Kidney (tissue), 14 donors: Measurements from ENCODE around the gene SPARCL1. TPM values are rescaled to one million over a fixed set of nuclear protein-coding genes. Genes with fewer than 3 reads are reported as not detected.
"Not testable (repeated sequence)": the region's sequence is repeated elsewhere in the genome, so short reads cannot be mapped to it uniquely, and the experiment has no call there.

Experiments
- DNase-seq, 5 donors: peaks; one replicate each; pipeline ENCODE4 v3.0.0-alpha.2; 2013 to 2020
- FAIRE-seq: peaks from 2 replicates; lab custom pipeline; 2012; peaks lifted over from hg19 to GRCh38; lab: Jason Lieb, UNC
- H3K27ac ChIP-seq, 2 donors: one replicate each; pipeline ENCODE4 v1.7.0; 2013; ENCODE audit warnings: low read depth in 2 of 2, low read length in 2 of 2, inconsistent platforms in 1 of 2
- H3K27me3 ChIP-seq: one replicate; pipeline ENCODE4 v1.7.1; 2013; ENCODE audit warnings: low read length, inconsistent platforms; ENCODE audit not compliant: control insufficient read depth, insufficient read depth
- H3K36me3 ChIP-seq, 3 donors: one replicate each; pipeline versions ENCODE4 v1.7.0 to v1.7.1; 2013; ENCODE audit warnings: low read length in 3 of 3, control low read depth in 1 of 3, inconsistent platforms in 1 of 3; ENCODE audit not compliant: insufficient read depth in 3 of 3, control insufficient read depth in 2 of 3
- H3K4me1 ChIP-seq, 3 donors: one replicate each; pipeline versions ENCODE4 v1.7.0 to v1.7.1; 2013; ENCODE audit warnings: low read length in 3 of 3, inconsistent platforms in 1 of 3, low read depth in 1 of 3; ENCODE audit not compliant: control insufficient read depth in 2 of 3, insufficient read depth in 2 of 3
- H3K4me3 ChIP-seq, 3 donors: one replicate each; pipeline versions ENCODE4 v1.7.0 to v1.8.1; 2013; ENCODE audit warnings: low read length in 3 of 3, control low read depth in 1 of 3, inconsistent platforms in 1 of 3
- H3K9ac ChIP-seq, 3 donors: one replicate each; pipeline versions ENCODE4 v1.7.0 to v1.7.1; 2013; ENCODE audit warnings: low read length in 3 of 3, control low read depth in 1 of 3, inconsistent platforms in 1 of 3
- H3K9me3 ChIP-seq, 3 donors: one replicate each; pipeline versions ENCODE4 v1.7.0 to v1.7.1; 2013; ENCODE audit warnings: low read length in 3 of 3, control low read depth in 1 of 3, inconsistent platforms in 1 of 3; ENCODE audit not compliant: control insufficient read depth in 2 of 3, insufficient read depth in 1 of 3
- intact Hi-C: fragments of 100-400 bp; cut with DNase I; formaldehyde crosslinking; loops from one replicate; pipeline ENCODE4 v1.11.1; 2022
- polyA plus RNA-seq: library from polyadenylated mRNA; stranded (reverse); fragments of 350-450 nt; fragmentation: Illumina TruSeq; extraction: RNeasy Lipid Tissue Mini Kit (QIAGEN cat#74804); gene quantifications from one replicate; pipeline ENCODE4 v1.2.3, GENCODE V29; 2014; ENCODE audit warnings: low read depth, low replicate concordance; ENCODE audit not compliant: insufficient read depth
- total RNA-seq: library from RNA; stranded (reverse); fragmentation: NEBNext Ultra II Directional; extraction: Animal tissue kit (Norgen Biotek cat#: 25700); gene quantifications from one replicate; pipeline ENCODE4 v1.2.1, GENCODE V29; 2021
- TF ChIP-seq, protein P1 (sequence below): IDR thresholded peaks from 3 replicates; pipeline ENCODE4 v1.5.1; 2012; ENCODE audit warnings: mild to moderate bottlenecking, moderate library complexity, borderline replicate concordance; ENCODE audit not compliant: insufficient read depth; ENCODE audit errors: extremely low read depth
- donor health status: control.
- donor health status: control.
- donor health status: control.
- donor health status: control.
- donor health status: control.
- donor health status: DM: yes; HTN: yes; CAD: no.
- donor health status: Normal renal cell carcinoma (clear cell type).

SPARCL1 gene
- total and polyA plus RNA-seq, 2 donors from 2014 or later: 87.4 to 322 TPM

DNA sequence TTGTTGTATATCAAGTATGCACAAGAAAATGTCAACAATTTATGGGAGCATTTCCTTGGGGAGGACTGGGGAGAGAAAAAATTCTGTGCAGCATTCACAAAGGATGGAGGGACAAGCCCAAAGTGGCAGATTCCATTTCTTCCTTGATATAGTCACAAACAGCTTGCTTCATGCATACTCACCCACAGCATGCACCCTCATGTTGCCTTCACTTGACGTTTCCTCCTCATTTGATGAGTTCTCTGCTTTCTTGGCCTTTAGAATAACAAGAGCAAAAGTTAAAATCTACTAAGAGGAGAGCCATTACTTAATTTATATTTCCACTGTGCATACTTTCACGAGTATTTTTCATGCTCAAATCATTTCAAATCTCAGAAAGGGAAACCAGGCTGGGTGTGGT is 37.7 kb downstream of the SPARCL1 start:
- no peaks in the 10 kb centered on the region for H3K27me3 ChIP-seq
- no peak for DNase-seq
- peaks cover 0 to 3% (median 0%) of the 10 kb centered on the region in 3 donors for H3K4me1 ChIP-seq
- H3K9me3 ChIP-seq: no peaks in the 10 kb centered on the region
- H3K4me3 ChIP-seq: no peak overlapping the region
- TF ChIP-seq, protein P1, sequence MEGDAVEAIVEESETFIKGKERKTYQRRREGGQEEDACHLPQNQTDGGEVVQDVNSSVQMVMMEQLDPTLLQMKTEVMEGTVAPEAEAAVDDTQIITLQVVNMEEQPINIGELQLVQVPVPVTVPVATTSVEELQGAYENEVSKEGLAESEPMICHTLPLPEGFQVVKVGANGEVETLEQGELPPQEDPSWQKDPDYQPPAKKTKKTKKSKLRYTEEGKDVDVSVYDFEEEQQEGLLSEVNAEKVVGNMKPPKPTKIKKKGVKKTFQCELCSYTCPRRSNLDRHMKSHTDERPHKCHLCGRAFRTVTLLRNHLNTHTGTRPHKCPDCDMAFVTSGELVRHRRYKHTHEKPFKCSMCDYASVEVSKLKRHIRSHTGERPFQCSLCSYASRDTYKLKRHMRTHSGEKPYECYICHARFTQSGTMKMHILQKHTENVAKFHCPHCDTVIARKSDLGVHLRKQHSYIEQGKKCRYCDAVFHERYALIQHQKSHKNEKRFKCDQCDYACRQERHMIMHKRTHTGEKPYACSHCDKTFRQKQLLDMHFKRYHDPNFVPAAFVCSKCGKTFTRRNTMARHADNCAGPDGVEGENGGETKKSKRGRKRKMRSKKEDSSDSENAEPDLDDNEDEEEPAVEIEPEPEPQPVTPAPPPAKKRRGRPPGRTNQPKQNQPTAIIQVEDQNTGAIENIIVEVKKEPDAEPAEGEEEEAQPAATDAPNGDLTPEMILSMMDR: no peak
- no peak for FAIRE-seq
- H3K9ac ChIP-seq: no peak overlapping the region
- H3K36me3 ChIP-seq: peaks cover 0 to 4% (median 0%) of the 10 kb centered on the region in 3 donors
- intact Hi-C loops: no loop called here
- no peak overlapping the region for H3K27ac ChIP-seq

DNA sequence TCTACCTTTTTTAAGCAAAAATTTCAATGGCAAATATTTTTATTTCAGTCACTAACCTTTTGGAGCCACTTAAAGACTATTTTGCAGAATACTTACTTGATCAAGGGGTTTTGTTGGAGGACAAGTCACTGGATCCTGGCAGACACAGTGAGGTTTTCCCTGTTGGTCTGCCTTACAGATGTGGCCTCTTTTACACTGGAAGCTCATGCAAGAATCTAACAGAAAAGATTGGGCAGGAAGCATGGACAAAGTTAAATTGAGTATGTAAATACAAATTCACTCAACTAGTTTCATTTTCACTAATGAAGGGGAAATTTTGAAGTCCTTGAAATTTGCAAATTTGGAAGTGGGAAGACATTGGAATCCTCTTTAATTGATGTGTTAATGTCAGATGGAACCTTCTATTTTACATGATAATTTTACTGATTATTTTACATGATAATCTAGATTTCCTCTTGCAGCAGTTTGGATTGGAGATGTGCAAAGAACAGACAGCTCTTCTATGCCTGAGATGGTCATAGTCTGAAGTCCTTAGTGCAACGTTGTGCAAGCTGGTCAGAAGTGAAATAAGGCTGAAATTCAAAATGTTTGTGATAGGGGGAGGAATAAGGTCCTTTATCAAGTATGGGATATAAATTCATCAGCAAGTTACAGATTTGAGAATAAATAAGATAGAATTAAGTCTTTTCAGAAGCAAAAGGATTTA is 38.4 kb downstream of the SPARCL1 start:
- FAIRE-seq (no peak), DNase-seq (no peak)
- TF ChIP-seq, protein P1: no peak
- intact Hi-C loops: no loop called here
- no peaks in the 10 kb centered on the region for H3K9me3 ChIP-seq
- no peak overlapping the region for H3K4me3 ChIP-seq
- H3K27ac ChIP-seq: no peak overlapping the region
- peaks cover 0 to 4% (median 0%) of the 10 kb centered on the region in 3 donors for H3K36me3 ChIP-seq
- no peak overlapping the region for H3K9ac ChIP-seq
- peaks cover 0 to 3% (median 0%) of the 10 kb centered on the region in 3 donors for H3K4me1 ChIP-seq
- H3K27me3 ChIP-seq: no peaks in the 10 kb centered on the region

DNA sequence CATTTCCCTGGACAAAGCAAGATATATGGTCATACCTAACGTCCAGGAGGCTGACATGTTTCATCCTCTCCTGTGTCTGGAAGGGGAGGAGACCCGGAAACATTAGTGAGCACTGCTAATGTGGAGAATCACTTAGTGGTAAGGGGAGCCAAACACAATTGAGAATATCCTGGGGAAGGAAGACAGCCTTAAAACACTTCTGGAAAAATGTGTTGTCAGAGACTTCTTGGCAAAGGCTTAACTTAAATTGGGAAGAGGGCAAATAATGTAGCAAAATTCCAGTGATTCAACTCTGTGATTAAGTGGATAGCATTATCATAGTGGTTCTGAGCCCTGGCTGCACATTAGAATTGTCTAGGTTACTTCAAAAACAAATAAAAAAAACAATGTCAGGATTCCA is 39.5 kb downstream of the SPARCL1 start:
- no peaks in the 10 kb centered on the region for H3K27me3 ChIP-seq
- no peak overlapping the region for H3K27ac ChIP-seq
- intact Hi-C loops: no loop called here
- TF ChIP-seq, protein P1: no peak
- no peak overlapping the region for H3K4me3 ChIP-seq
- H3K36me3 ChIP-seq: peaks cover 0 to 4% (median 0%) of the 10 kb centered on the region in 3 donors
- DNase-seq: no peak
- H3K9me3 ChIP-seq: no peaks in the 10 kb centered on the region
- H3K9ac ChIP-seq: no peak overlapping the region
- FAIRE-seq: no peak
- peaks cover 0 to 3% (median 0%) of the 10 kb centered on the region in 3 donors for H3K4me1 ChIP-seq

DNA sequence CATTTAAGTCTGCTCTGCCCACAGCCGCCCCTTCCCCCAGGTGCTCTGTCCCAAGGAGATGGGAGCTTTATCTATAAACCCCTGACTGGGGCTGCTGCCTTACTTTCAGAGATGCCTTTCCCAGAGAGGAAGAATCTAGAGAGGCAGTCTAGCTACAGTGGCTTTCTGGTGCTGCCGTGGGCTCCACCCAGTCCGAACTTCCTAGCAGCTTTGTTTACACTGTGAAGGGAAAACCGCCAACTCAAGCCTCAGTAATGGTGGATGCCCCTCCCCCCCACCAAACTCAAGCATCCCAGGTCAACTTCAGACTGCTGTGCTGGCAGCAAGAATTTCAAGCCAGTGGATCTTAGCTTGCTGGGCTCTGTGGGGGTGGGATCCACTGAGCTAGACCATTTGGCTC is 40.5 kb downstream of the SPARCL1 start:
- intact Hi-C loops, H3K4me1 ChIP-seq, H3K9ac ChIP-seq, DNase-seq, H3K4me3 ChIP-seq, H3K27me3 ChIP-seq, H3K36me3 ChIP-seq, H3K9me3 ChIP-seq, FAIRE-seq, H3K27ac ChIP-seq: not testable (repeated sequence)

DNA sequence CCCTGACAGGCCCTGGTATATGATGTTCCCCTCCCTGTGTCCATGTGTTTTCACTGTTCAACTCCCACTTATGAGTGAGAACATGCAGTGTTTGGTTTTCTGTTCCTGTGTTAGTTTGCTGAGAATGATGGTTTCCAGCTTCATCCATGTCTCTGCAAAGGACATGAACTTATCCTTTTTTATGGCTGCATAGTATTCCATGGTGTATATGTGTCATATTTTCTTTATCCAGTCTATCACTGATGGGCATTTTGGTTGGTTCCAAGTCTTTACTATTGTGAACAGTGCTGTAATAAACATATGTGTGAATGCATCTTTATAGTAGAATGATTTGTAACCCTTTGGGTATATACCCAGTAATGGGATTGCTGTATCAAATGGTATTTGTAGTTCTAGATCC is 45.9 kb downstream of the SPARCL1 start:
- H3K36me3 ChIP-seq, H3K4me3 ChIP-seq, H3K4me1 ChIP-seq, intact Hi-C loops, DNase-seq, H3K27me3 ChIP-seq, H3K9ac ChIP-seq, H3K27ac ChIP-seq, H3K9me3 ChIP-seq, FAIRE-seq: not testable (repeated sequence)
